ENCODE measurements around the gene CAV1. TPM values are rescaled to one million over a fixed set of nuclear protein-coding genes. Genes with fewer than 3 reads are reported as not detected.

CAV1 gene
- total RNA-seq, 4 donors from 2014 or later: 52.2 to 73.8 (median 62.2) TPM

- DNase-seq: no peak
- Histone ChIP-seq H3K27me3 (no peaks in the 10 kb centered on the region), H3K9me3 (no peaks in the 10 kb centered on the region), H3K36me3 (no peaks in the 10 kb centered on the region), H3K4me3 (no peak overlapping the region), H3K4me1 (peaks cover 0 to 6% (median 0%) of the 10 kb centered on the region in 4 donors), H3K27ac (peak overlapping the region in 3 of 4 donors; percentile 11 to 77 (median 15))
- WGBS, 2 donors (ENCODE audit: low coverage in 1 of 2): 72 to 78% methylated on average over 3 of the region's 3 CpGs
- in situ Hi-C loops (cut with MboI; ENCODE audit: low pct_ligation_motif_present in 1 of 4, low pct_unique_long_range_greater_than_20kb in 1 of 4, low sequenced_read_pairs in 3 of 4) (no loop called here), intact Hi-C loops (cut with DNase I; ENCODE audit: low total_unique reads) (no loop called here)
- TF ChIP-seq EP300 (IDR thresholded peaks at IDR 0.05; ENCODE audit: low read depth): no peak
- TF ChIP-seq POLR2AphosphoS5 (IDR thresholded peaks at IDR 0.05): no peak
- TF ChIP-seq POLR2A (IDR thresholded peaks at IDR 0.05): no peak
- no peak for TF ChIP-seq CTCF (IDR thresholded peaks at IDR 0.05)
Observed at GRCh38 chr7:116557066-116557585, 32.3 kb downstream of the CAV1 start.

DNA sequence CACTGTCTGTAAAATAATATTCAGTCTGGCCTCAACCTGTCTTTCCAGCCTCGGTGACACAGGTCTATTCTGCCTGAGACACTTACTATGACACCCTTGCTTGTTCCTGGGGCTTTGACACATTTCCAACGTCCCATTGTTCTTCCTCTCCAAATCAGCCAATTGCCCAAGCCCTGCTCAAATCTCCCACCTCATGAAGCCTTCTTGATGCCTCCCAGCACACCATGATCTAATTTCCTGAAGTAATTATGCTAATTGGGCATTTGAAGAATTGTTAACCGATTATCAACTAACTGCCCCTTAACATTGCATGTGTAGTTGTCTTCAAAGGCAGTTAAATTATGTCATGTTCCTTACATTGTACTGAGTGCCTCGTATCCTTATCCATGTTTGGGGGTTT lies 33.1 kb downstream of the CAV1 start:
- no peak for DNase-seq
- TF ChIP-seq CTCF (IDR thresholded peaks at IDR 0.05) (no peak), EP300 (IDR thresholded peaks at IDR 0.05; ENCODE audit: low read depth) (no peak), POLR2A (IDR thresholded peaks at IDR 0.05) (no peak), POLR2AphosphoS5 (IDR thresholded peaks at IDR 0.05) (no peak)
- peaks cover 0 to 6% (median 0%) of the 10 kb centered on the region in 4 donors for H3K4me1 ChIP-seq

DNA sequence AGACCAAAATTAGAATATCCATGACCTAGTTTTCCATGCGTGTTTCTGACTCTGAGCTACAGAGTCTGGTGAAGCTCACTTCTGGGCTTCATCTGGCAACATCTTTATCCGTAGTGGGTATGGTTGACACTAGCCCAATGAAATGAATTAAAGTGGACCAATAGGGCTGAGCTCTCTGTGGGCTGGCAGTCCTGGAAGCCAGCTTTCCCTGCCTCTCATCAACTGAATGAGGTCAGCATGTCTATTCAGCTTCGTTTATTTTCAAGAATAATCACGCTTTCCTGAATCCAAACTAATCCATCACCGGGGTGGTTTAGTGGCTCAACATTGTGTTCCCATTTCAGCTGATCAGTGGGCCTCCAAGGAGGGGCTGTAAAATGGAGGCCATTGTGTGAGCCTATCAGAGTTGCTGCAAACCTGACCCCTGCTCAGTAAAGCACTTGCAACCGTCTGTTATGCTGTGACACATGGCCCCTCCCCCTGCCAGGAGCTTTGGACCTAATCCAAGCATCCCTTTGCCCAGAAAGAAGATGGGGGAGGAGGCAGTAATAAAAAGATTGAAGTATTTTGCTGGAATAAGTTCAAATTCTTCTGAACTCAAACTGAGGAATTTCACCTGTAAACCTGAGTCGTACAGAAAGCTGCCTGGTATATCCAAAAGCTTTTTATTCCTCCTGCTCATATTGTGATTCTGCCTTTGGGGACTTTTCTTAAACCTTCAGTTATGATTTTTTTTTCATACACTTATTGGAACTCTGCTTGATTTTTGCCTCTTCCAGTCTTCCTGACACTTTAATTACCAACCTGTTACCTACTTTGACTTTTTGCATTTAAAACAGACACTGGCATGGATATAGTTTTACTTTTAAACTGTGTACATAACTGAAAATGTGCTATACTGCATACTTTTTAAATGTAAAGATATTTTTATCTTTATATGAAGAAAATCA lies 35.5 kb downstream of the CAV1 start:
- intact Hi-C loops (cut with DNase I; ENCODE audit: low total_unique reads) (no loop called here), in situ Hi-C loops (cut with MboI; ENCODE audit: low pct_ligation_motif_present in 1 of 4, low pct_unique_long_range_greater_than_20kb in 1 of 4, low sequenced_read_pairs in 3 of 4) (no loop called here)
- peak; percentile 32 for TF ChIP-seq EP300 (IDR thresholded peaks at IDR 0.05; ENCODE audit: low read depth)
- no peak for TF ChIP-seq CTCF (IDR thresholded peaks at IDR 0.05)
- peak; percentile 39 to 49 (median 47) for TF ChIP-seq POLR2AphosphoS5 (IDR thresholded peaks at IDR 0.05)
- TF ChIP-seq POLR2A (IDR thresholded peaks at IDR 0.05): no peak
- Histone ChIP-seq H3K4me1 (peaks cover 0 to 6% (median 0%) of the 10 kb centered on the region in 4 donors), H3K4me3 (no peak overlapping the region), H3K9me3 (no peaks in the 10 kb centered on the region), H3K27ac (peak overlapping the region; percentile 59 to 77 (median 66)), H3K27me3 (no peaks in the 10 kb centered on the region), H3K36me3 (no peaks in the 10 kb centered on the region)
- no peak for DNase-seq
- WGBS, 2 donors (ENCODE audit: low coverage in 1 of 2): 52 to 66% methylated on average over 5 to 7 of the region's 7 CpGs

More for the DNA sequence above, 33.1 kb downstream of the CAV1 start:
- H3K36me3 ChIP-seq: no peaks in the 10 kb centered on the region
- no peaks in the 10 kb centered on the region for H3K27me3 ChIP-seq
- in situ Hi-C loops (cut with MboI; ENCODE audit: low pct_ligation_motif_present in 1 of 4, low pct_unique_long_range_greater_than_20kb in 1 of 4, low sequenced_read_pairs in 3 of 4) (no loop called here), intact Hi-C loops (cut with DNase I; ENCODE audit: low total_unique reads) (no loop called here)
- no peaks in the 10 kb centered on the region for H3K9me3 ChIP-seq
- H3K27ac ChIP-seq: peak overlapping the region in 3 of 4 donors; percentile 11 to 77 (median 15)
- WGBS, 2 donors (ENCODE audit: low coverage in 1 of 2): 80 to 87% methylated on average over 3 to 4 of the region's 4 CpGs
- no peak overlapping the region for H3K4me3 ChIP-seq

GRCh38 chr7:116561697-116562483 lies 37.1 kb downstream of the CAV1 start:
- Histone ChIP-seq H3K27me3 (no peaks in the 10 kb centered on the region), H3K9me3 (no peaks in the 10 kb centered on the region), H3K27ac (no peak overlapping the region), H3K36me3 (no peaks in the 10 kb centered on the region), H3K4me1 (peaks cover 0 to 6% (median 0%) of the 10 kb centered on the region in 4 donors), H3K4me3 (no peak overlapping the region)
- 64 to 80% methylated on average over 2 of the region's 2 CpGs for WGBS, 2 donors (ENCODE audit: low coverage in 1 of 2)
- intact Hi-C loops (cut with DNase I; ENCODE audit: low total_unique reads): no loop called here
- in situ Hi-C loops (cut with MboI; ENCODE audit: low pct_ligation_motif_present in 1 of 4, low pct_unique_long_range_greater_than_20kb in 1 of 4, low sequenced_read_pairs in 3 of 4): no loop called here
- DNase-seq: no peak
- TF ChIP-seq POLR2AphosphoS5 (IDR thresholded peaks at IDR 0.05) (no peak), EP300 (IDR thresholded peaks at IDR 0.05; ENCODE audit: low read depth) (no peak), POLR2A (IDR thresholded peaks at IDR 0.05) (no peak), CTCF (IDR thresholded peaks at IDR 0.05) (no peak)
